HL-60 (cell line): ENCODE measurements around the gene LIN37.

Experiments
- DNase-seq, 2 experiments: peaks; one replicate each; pipeline ENCODE4 v3.0.0-alpha.2; 2010 to 2020; ENCODE audit warnings: low read depth in 1 of 2, low spot score in 1 of 2
- H3K27ac ChIP-seq: fragments of 250-450 bp; sonication (Bioruptor Pico); replicated peaks from 2 replicates; pipeline ENCODE4 v1.5.1; 2020; ENCODE audit warnings: mild to moderate bottlenecking, moderate library complexity
- H3K27me3 ChIP-seq: fragments of 250-450 bp; sonication (Bioruptor Pico); 2 replicates; pipeline ENCODE4 v1.5.1; 2021; ENCODE audit warnings: mild to moderate bottlenecking, moderate library complexity; ENCODE audit not compliant: insufficient read depth, poor library complexity, severe bottlenecking
- H3K4me3 ChIP-seq: replicated peaks from 2 replicates; pipeline ENCODE4 v1.5.1; 2011; ENCODE audit warnings: mild to moderate bottlenecking, control low read depth, low read length; ENCODE audit not compliant: insufficient read depth
- GABPA ChIP-seq: IDR thresholded peaks from 2 replicates; pipeline ENCODE4 v1.6.1; 2012; ENCODE audit warnings: low read depth
- POLR2AphosphoS5 ChIP-seq: IDR thresholded peaks from 2 replicates; pipeline ENCODE4 v1.6.1; 2012; ENCODE audit warnings: low read depth
- SPI1 ChIP-seq: IDR thresholded peaks from 2 replicates; pipeline ENCODE4 v1.6.1; 2012; ENCODE audit warnings: low read depth, mild to moderate bottlenecking, borderline replicate concordance
- TF ChIP-seq, protein P1 (sequence below): IDR thresholded peaks from one replicate; pipeline ENCODE4 v1.5.1; 2011; ENCODE audit warnings: low read length, control low read depth, inconsistent platforms; ENCODE audit not compliant: insufficient read depth
- TF ChIP-seq, protein P2 (sequence below): IDR thresholded peaks from 2 replicates; pipeline ENCODE4 v1.6.1; 2012; ENCODE audit warnings: low read depth; ENCODE audit not compliant: insufficient replicate concordance

LIN37 gene

GRCh38 chr19:35731353-35731752 lies 17.0 kb upstream of the LIN37 start:
- no peak for DNase-seq
- no peak overlapping the region for H3K4me3 ChIP-seq
- TF ChIP-seq POLR2AphosphoS5 (no peak), SPI1 (no peak), GABPA (no peak)
- TF ChIP-seq, protein P1, sequence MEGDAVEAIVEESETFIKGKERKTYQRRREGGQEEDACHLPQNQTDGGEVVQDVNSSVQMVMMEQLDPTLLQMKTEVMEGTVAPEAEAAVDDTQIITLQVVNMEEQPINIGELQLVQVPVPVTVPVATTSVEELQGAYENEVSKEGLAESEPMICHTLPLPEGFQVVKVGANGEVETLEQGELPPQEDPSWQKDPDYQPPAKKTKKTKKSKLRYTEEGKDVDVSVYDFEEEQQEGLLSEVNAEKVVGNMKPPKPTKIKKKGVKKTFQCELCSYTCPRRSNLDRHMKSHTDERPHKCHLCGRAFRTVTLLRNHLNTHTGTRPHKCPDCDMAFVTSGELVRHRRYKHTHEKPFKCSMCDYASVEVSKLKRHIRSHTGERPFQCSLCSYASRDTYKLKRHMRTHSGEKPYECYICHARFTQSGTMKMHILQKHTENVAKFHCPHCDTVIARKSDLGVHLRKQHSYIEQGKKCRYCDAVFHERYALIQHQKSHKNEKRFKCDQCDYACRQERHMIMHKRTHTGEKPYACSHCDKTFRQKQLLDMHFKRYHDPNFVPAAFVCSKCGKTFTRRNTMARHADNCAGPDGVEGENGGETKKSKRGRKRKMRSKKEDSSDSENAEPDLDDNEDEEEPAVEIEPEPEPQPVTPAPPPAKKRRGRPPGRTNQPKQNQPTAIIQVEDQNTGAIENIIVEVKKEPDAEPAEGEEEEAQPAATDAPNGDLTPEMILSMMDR, result no peak
- TF ChIP-seq, protein P2, sequence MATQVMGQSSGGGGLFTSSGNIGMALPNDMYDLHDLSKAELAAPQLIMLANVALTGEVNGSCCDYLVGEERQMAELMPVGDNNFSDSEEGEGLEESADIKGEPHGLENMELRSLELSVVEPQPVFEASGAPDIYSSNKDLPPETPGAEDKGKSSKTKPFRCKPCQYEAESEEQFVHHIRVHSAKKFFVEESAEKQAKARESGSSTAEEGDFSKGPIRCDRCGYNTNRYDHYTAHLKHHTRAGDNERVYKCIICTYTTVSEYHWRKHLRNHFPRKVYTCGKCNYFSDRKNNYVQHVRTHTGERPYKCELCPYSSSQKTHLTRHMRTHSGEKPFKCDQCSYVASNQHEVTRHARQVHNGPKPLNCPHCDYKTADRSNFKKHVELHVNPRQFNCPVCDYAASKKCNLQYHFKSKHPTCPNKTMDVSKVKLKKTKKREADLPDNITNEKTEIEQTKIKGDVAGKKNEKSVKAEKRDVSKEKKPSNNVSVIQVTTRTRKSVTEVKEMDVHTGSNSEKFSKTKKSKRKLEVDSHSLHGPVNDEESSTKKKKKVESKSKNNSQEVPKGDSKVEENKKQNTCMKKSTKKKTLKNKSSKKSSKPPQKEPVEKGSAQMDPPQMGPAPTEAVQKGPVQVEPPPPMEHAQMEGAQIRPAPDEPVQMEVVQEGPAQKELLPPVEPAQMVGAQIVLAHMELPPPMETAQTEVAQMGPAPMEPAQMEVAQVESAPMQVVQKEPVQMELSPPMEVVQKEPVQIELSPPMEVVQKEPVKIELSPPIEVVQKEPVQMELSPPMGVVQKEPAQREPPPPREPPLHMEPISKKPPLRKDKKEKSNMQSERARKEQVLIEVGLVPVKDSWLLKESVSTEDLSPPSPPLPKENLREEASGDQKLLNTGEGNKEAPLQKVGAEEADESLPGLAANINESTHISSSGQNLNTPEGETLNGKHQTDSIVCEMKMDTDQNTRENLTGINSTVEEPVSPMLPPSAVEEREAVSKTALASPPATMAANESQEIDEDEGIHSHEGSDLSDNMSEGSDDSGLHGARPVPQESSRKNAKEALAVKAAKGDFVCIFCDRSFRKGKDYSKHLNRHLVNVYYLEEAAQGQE, result no peak
- H3K27ac ChIP-seq, result no peak overlapping the region
- H3K27me3 ChIP-seq, result no peaks in the 10 kb centered on the region

DNA sequence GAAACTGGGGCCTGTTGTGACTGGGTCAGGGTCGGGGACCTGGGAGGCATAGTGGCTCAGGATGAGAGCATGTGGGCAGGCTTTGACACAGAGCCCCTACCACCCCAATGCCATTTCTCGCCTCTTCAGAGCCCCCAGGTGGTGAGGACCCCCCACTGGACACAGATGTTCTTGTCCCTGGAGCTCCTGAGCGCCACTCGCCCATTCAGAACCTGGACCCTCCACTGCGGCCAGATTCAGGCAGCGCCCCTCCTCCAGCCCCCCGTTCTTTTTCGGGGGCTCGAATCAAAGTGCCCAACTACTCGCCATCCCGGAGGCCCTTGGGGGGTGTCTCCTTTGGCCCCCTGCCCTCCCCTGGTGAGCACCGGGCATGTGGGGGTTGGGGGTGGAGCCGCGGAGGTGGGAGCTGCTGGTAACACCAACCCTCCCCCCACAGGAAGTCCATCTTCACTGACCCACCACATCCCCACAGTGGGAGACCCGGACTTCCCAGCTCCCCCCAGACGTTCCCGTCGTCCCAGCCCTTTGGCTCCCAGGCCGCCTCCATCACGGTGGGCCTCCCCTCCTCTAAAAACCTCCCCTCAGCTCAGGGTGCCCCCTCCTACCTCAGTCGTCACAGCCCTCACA lies 16.5 kb upstream of the LIN37 start:
- Histone ChIP-seq H3K4me3 (no peak overlapping the region), H3K27ac (no peak overlapping the region), H3K27me3 (no peaks in the 10 kb centered on the region)
- TF ChIP-seq, protein P1, result no peak
- no peak for TF ChIP-seq SPI1
- DNase-seq, result no peak

GRCh38 chr19:35732540-35733179 lies 15.7 kb upstream of the LIN37 start:
- TF ChIP-seq SPI1, result no peak
- TF ChIP-seq GABPA, result no peak
- TF ChIP-seq POLR2AphosphoS5, result no peak
- TF ChIP-seq, protein P2, result no peak
- TF ChIP-seq, protein P1, result no peak
- Histone ChIP-seq H3K27me3 (no peaks in the 10 kb centered on the region), H3K27ac (no peak overlapping the region), H3K4me3 (no peak overlapping the region)
- DNase-seq, result no peak
